ENCODE results near the gene PPAN.

The PPAN gene

DNA sequence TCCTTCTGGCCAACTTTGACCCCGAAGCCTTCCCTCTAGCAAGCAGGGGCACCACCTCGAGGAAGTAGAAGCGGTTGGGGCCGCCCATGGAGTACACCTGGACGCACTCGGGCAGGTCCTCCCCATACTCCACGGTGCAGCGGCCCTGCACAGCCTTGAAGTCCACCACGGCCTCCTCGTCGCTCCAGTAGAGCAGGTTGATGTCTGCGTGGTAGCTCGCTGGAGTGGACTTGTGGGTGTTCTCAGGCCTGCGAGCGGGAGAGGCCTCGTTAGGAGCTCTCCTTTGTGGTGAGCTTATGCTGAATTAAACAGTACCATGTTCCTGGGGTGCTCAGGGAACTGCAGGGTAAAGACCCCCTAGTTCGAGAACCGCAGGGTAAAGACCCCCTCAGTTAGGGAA lies 35.8 kb downstream of the PPAN start:
- peaks cover 80% of the 10 kb centered on the region for H3K36me3 ChIP-seq (ENCODE audit: control insufficient read depth, insufficient read depth, low read length)

GRCh38 chr19:10142701-10143375 lies 36.7 kb downstream of the PPAN start:
- no peak overlapping the region for H3K4me3 ChIP-seq (replicated peaks; ENCODE audit: low read depth, low read length)
- H3K36me3 ChIP-seq (ENCODE audit: control insufficient read depth, insufficient read depth, low read length), result peaks cover 74% of the 10 kb centered on the region
- no peaks in the 10 kb centered on the region for H3K27me3 ChIP-seq (replicated peaks; ENCODE audit: control insufficient read depth, insufficient read depth, low read length)
- TF ChIP-seq CTCF (IDR thresholded peaks at IDR 0.05; ENCODE audit: insufficient read depth, low read length, poor library complexity, severe bottlenecking), result no peak
- DNase-seq (ENCODE audit: extremely low read depth, insufficient read length), result no peak

More for the DNA sequence above, 35.8 kb downstream of the PPAN start:
- TF ChIP-seq CTCF (IDR thresholded peaks at IDR 0.05; ENCODE audit: insufficient read depth, low read length, poor library complexity, severe bottlenecking), result no peak
- DNase-seq (ENCODE audit: extremely low read depth, insufficient read length), result no peak
- H3K27me3 ChIP-seq (replicated peaks; ENCODE audit: control insufficient read depth, insufficient read depth, low read length), result no peaks in the 10 kb centered on the region
- H3K4me3 ChIP-seq (replicated peaks; ENCODE audit: low read depth, low read length), result no peak overlapping the region

GRCh38 chr19:10143681-10144080 lies 37.5 kb downstream of the PPAN start:
- DNase-seq (ENCODE audit: extremely low read depth, insufficient read length), result no peak
- H3K4me3 ChIP-seq (replicated peaks; ENCODE audit: low read depth, low read length), result no peak overlapping the region
- peaks cover 72% of the 10 kb centered on the region for H3K36me3 ChIP-seq (ENCODE audit: control insufficient read depth, insufficient read depth, low read length)

GRCh38 chr19:10144361-10144760 lies 38.2 kb downstream of the PPAN start:
- no peak for DNase-seq (ENCODE audit: extremely low read depth, insufficient read length)
- Histone ChIP-seq H3K36me3 (ENCODE audit: control insufficient read depth, insufficient read depth, low read length) (peaks cover 68% of the 10 kb centered on the region), H3K27me3 (replicated peaks; ENCODE audit: control insufficient read depth, insufficient read depth, low read length) (no peaks in the 10 kb centered on the region), H3K4me3 (replicated peaks; ENCODE audit: low read depth, low read length) (no peak overlapping the region)
- TF ChIP-seq CTCF (IDR thresholded peaks at IDR 0.05; ENCODE audit: insufficient read depth, low read length, poor library complexity, severe bottlenecking), result no peak

More at GRCh38 chr19:10143681-10144080, 37.5 kb downstream of the PPAN start:
- TF ChIP-seq CTCF (IDR thresholded peaks at IDR 0.05; ENCODE audit: insufficient read depth, low read length, poor library complexity, severe bottlenecking), result no peak
- no peaks in the 10 kb centered on the region for H3K27me3 ChIP-seq (replicated peaks; ENCODE audit: control insufficient read depth, insufficient read depth, low read length)

- no peak for DNase-seq (ENCODE audit: extremely low read depth, insufficient read length)
- H3K27me3 ChIP-seq (replicated peaks; ENCODE audit: control insufficient read depth, insufficient read depth, low read length), result no peaks in the 10 kb centered on the region
- H3K36me3 ChIP-seq (ENCODE audit: control insufficient read depth, insufficient read depth, low read length), result peaks cover 62% of the 10 kb centered on the region
- H3K4me3 ChIP-seq (replicated peaks; ENCODE audit: low read depth, low read length), result no peak overlapping the region
- TF ChIP-seq CTCF (IDR thresholded peaks at IDR 0.05; ENCODE audit: insufficient read depth, low read length, poor library complexity, severe bottlenecking), result no peak
These were observed 38.9 kb downstream of the PPAN start for GRCh38 chr19:10145031-10145430.

- Histone ChIP-seq H3K27me3 (replicated peaks; ENCODE audit: control insufficient read depth, insufficient read depth, low read length) (no peaks in the 10 kb centered on the region), H3K4me3 (replicated peaks; ENCODE audit: low read depth, low read length) (no peak overlapping the region), H3K36me3 (ENCODE audit: control insufficient read depth, insufficient read depth, low read length) (peaks cover 63% of the 10 kb centered on the region)
- no peak for DNase-seq (ENCODE audit: extremely low read depth, insufficient read length)
- no peak for TF ChIP-seq CTCF (IDR thresholded peaks at IDR 0.05; ENCODE audit: insufficient read depth, low read length, poor library complexity, severe bottlenecking)
These were observed 40.0 kb downstream of the PPAN start for GRCh38 chr19:10146142-10146541.

All from GM06990 (cell line).